HG02870 (cell line): ENCODE data around the gene ECM2.

Experiments used
- ATAC-seq: cut with Tn5 transposase; IDR thresholded peaks from one replicate; pipeline ENCODE4 v1.9.1; 2021; ENCODE audit warnings: mild to moderate bottlenecking, moderate library complexity; ENCODE audit not compliant: unreplicated experiment

The ECM2 gene

GRCh38 chr9:92527832-92528521, 7.8 kb downstream of the ECM2 start:
- no peak for ATAC-seq

GRCh38 chr9:92527291-92527828, 8.4 kb downstream of the ECM2 start:
- ATAC-seq: no peak

GRCh38 chr9:92525306-92525705, 10.5 kb downstream of the ECM2 start:
- ATAC-seq: no peak

- no peak for ATAC-seq
Observed at GRCh38 chr9:92524881-92525280, 10.9 kb downstream of the ECM2 start.

GRCh38 chr9:92522983-92523970, 12.5 kb downstream of the ECM2 start:
- no peak for ATAC-seq

- ATAC-seq: no peak
Observed at GRCh38 chr9:92520837-92521236, 15.0 kb downstream of the ECM2 start.

GRCh38 chr9:92518199-92518598, 17.6 kb downstream of the ECM2 start:
- no peak for ATAC-seq

- no peak for ATAC-seq
Observed at GRCh38 chr9:92517046-92517445, 18.7 kb downstream of the ECM2 start.

GRCh38 chr9:92516521-92516920, 19.3 kb downstream of the ECM2 start:
- no peak for ATAC-seq

GRCh38 chr9:92514635-92515034, 21.2 kb downstream of the ECM2 start:
- ATAC-seq: no peak

GRCh38 chr9:92513349-92513748, 22.4 kb downstream of the ECM2 start:
- no peak for ATAC-seq

GRCh38 chr9:92512622-92513021, 23.2 kb downstream of the ECM2 start:
- ATAC-seq: no peak

GRCh38 chr9:92510747-92511146, 25.0 kb downstream of the ECM2 start:
- no peak for ATAC-seq

GRCh38 chr9:92509050-92509449, 26.7 kb downstream of the ECM2 start:
- no peak for ATAC-seq

- ATAC-seq: no peak
Observed at GRCh38 chr9:92508018-92508820, 27.6 kb downstream of the ECM2 start.

GRCh38 chr9:92507496-92507895, 28.3 kb downstream of the ECM2 start:
- no peak for ATAC-seq

GRCh38 chr9:92507005-92507404, 28.8 kb downstream of the ECM2 start:
- ATAC-seq: no peak

- ATAC-seq: no peak
Observed at GRCh38 chr9:92506184-92506857, 29.5 kb downstream of the ECM2 start.

GRCh38 chr9:92504881-92505280, 30.9 kb downstream of the ECM2 start:
- no peak for ATAC-seq

- no peak for ATAC-seq
Observed at GRCh38 chr9:92503156-92503555, 32.6 kb downstream of the ECM2 start.
